ENCODE measurements around the gene DIP2C.
"Not testable (repeated sequence)": the region's sequence is repeated elsewhere in the genome, so short reads cannot be mapped to it uniquely, and the experiment has no call there.

The DIP2C gene

DNA sequence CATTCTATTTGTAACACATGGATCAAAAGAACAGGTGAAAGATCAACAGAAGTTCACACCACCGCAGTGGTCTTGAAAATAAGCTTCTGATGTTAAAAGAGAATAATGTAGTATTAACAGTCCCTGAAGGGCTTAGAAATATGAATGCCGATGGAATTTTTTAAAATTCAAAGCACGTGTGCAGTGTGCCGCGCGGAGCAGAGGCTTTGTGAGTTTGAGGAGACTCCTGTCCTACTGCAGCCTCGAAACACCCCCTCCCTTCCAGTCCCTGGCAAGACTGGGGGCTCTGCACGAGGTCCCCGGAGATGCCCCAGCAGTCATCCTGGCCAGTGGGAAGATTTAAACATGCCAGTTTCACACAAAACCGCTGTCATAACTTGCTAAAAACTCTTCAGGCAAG, 196.6 kb downstream of the DIP2C start:
- no peak for DNase-seq

DNA sequence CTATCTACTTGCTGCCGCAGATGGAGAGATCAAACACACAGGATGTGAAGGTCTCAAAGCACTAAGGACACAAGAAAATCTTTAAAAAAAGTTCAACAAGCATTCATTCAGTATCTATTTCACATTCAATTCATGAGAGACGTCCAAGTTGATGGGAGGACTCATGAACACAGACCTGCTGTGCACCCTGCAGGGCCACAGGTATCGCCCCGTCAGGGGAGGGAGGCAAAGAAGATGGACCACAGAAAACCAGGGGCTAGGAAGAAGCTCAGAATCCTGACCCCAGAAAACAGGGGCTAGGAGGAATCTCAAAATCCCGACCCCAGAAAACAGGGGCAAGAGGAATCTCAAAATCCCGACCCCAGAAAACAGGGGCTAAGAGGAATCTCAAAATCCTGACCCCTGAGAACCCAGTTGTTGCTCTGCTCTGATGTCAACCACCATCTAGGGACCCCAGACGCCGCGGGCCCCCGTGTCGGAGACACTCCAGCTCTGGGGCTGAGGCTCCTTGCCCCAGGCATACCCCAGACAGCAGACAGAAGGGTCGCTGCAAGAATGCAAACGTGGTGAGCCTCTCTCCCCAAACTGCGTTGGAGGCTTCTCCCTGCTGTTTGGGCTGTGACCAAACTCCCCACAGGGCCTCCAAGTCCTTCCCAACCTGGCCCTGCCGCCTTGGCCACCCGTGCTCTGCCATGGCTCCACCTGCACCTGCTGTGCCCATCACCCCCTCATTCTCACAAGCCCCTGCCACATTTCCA, 197.6 kb downstream of the DIP2C start:
- no peak for DNase-seq

DNA sequence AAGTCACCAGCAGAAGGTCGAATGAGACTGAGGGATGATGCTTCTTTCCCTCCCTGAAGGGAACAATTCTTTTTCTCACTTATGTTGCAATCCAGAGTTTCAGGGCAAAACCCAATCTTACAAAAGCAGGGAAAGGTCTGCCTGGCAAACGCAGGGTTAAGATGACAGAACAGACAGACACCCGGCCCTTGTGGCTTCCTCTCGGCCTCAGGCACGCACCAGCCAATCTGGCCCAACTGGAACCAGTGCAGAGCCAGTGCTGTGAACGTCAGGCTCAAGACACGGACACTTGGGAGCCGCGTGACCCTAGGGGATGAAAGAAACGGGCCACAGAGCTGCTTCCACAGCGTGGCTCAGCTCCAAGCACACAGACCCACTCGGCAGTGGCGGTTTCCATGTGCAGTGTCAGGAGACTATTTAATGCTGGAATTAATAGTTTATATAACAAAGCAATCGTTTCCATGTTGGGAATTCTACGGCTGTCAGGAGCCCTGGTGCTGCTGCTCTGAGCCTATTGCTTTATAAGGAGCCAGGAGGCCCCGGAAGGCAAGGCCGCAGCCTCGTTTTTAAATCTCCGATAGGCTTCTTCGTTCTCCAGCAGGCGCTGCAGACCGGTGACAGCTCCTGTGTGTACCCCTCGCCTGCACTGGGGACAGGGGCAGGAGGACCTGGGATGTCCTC, 198.4 kb downstream of the DIP2C start:
- DNase-seq, result peak; percentile 49

DNA sequence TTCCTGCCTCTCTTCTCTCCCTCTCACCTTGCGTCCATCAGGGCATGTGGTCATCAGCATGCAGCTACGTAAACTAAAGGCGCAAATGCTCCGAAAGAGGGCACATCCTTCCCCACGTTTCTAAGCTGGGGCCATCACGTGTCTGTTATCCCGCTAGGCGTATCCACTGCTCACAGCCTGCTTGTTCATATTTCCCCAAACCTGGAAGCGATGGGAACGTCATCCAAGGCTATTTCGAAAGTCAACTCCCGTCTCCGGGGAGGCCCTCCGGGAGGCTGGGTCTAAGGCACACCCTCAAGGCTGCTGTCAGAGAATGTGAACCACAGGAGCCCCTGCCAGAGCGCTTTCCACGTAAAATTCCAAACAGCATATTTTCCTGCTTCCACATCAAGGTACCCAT, 199.2 kb downstream of the DIP2C start:
- peak; percentile 67 for DNase-seq

DNA sequence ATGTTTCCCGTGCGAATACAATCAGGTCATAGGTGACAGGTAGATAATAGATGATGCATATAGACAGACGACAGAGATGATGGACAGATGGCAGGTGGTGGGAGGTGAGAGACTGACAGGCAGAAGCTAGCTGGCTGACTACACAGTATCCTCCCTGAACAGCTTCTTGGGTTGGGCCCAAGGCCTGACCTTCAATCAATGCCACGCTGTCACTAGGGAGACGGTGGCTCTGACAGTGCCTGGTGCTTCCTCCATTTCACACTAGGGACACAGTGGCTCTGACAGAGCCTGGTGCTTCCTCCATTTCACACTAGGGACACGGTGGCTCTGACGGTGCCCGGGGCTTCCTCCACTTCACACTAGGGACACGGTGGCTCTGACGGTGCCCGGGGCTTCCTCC, 200.1 kb downstream of the DIP2C start:
- DNase-seq, result no peak

DNA sequence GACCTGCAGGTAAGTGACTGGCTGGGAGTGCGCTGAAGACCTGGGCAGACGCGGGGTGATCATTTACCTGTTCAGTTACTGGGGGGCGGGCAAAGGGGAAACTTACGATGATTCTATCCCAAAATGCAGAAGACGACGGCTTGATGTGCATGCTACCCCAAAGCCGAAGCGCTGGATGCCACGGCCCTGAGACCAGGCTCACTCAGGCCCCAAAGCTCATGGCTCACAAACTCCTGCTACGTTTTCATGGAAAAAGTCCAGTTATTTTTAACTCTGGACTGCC, 200.6 kb downstream of the DIP2C start:
- DNase-seq, result no peak

DNA sequence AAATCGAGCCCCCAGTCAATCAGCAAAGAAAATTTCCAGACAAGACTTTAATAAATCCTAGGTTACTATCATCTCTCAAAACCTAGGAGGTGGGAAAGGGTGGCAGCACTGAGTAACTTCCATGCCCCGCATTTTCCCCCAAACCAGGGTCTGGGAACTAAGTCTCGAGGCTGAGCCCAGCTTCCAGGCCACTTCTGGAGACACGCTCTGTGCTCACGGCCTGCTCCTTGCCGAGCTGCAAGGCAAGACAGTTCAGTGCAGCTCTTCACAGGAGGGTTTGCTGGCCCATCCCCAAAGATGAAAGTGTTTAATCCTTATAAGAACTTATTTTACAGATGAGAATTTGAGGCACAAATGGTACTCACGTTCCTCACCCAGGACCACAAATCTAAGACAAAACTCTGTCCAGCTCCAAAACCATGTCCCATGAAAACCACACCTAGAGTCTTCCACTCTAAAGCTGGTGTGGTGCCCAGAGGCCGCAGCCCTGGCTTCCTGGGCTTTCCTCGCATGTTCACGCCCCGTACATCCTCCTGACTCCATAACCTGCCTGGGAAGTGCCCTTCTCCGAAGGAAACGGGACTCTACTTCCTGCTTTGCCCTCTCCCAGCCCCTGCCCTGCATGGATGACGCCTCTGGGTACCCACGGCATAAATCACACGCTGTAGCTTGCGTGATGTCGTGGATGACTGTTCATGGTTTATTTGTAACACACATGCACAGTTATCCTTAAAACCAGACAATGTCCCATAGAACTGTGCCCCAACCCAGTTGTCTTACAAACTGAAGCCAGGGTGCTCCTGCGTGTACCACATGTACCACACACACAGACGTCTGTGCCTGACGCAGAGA, 201.2 kb downstream of the DIP2C start:
- no peak for DNase-seq

DNA sequence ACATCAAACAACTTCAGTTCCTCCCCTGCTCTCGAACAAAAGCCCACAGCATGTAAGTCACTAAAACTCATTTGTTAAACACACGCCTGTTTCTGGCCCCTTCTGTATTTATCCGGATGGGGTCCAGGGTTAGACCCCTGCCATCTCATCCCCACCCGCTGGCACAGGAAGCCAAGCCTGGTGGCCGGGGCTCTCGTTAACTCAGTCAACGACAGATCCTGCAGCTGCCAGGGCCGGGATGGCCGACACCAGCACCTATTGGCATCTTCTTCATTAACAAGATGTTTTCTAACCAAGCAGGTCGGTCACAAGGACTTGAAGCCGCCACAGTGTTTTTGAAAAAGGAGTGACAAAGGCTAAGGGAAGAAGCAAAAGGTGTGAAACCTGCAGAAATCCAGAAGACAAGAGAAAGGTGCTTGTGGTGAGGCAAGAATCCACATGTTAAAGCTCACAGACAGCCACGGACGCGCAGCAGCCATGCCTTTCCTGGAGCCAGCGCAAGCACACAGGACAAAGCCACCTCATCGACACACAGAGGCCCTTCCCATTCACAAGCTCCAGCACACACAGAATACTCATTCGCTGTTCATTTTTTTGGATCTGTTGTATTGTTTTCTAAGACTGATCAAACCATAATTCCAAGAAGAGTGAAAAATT, 202.7 kb downstream of the DIP2C start:
- DNase-seq, result no peak

DNA sequence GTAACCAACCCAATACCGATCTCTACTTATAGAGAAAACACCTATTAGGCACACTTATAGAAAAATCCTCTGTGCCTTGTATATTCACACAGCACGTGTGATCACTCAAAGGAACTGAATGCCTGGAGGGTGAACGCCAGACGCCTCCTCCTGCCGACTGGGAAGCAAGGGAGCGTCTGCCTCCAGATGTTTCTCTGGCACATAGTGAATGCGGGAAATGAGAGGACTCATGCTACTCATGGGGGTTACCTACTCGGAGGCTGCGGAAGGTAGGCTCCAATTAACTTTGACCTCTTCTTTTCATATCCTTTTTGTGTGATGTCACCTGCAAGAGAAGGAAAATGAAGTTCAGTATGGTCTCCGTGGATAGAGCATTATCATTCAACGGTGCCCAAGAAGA, 203.3 kb downstream of the DIP2C start:
- peak; percentile 62 for DNase-seq

DNA sequence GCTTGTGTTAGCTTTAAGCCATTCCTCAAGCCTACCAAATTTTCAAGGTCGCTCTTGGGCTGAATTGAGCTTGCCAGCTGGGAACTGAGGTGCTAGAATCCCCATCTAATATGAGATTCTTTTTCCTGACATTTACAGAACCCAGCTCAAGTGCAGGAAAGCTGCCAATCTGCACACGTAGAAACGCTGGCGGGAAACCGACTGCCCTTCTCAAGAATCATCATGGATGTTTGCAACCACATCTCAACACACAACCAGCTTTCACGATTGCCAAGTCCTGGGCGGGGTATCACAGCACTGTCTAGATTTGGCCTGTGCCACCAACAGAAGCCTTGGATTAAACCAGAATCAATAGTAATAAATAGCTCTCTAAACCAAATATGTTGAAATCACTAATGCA, 203.7 kb downstream of the DIP2C start:
- DNase-seq, result no peak

DNA sequence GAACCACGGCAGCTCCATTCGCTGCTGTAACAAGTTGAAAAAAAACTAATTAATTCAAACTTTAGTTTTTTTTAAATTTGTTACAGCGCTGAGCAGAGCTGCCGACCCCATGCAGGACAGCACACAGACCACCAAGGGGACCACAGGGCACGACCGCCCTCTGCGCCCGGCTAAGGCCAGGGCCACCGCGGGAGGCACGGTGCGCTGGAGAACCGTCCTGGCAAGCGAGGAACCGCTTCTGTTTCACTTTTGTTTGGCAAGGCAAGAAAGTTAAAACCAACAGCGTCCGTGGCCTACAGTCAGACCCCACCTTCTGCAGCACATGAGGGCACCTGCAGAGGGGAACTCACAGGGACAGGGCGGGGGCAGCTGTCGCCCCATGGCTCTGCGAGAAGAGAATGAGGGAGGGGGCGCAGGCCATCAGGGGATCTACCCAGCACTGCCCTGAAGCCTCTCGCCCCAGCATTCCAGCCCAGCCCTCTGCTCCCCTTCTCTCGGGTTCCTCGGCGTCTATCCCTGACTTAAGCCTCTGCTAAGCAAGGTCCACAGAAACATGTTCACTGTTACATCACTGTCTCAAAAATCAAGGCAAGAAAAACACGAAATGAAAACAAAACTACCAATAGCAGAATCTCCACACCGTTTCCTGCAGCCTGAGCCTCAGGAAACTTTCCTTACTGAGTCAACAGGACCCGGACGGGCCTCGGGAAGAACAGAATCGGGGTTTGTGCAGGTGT, 204.4 kb downstream of the DIP2C start:
- DNase-seq, result no peak

DNA sequence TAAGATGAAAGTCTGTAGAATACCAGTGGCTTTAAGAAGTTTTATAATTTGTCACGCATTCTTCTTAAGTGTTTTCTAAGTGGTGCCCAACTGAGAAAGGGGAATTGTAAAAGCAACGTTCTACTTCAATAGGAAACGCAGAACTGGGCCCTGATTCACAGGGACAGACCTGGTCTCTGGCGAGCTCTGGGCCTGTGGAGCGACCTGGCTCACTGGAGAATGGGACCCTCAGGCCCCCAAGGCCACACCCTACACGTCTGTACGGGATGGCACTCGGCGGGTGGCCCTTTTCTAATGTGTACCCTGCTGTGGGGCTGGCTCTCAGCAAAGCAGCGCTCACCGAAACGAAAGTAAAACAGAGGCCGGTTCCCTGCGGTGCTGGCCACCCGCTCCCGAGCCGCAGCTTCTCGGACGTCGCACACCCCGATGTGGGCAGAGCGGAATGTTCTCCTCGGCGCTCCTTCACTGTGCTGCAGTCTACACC, 205.0 kb downstream of the DIP2C start:
- DNase-seq, result peak; percentile 43

DNA sequence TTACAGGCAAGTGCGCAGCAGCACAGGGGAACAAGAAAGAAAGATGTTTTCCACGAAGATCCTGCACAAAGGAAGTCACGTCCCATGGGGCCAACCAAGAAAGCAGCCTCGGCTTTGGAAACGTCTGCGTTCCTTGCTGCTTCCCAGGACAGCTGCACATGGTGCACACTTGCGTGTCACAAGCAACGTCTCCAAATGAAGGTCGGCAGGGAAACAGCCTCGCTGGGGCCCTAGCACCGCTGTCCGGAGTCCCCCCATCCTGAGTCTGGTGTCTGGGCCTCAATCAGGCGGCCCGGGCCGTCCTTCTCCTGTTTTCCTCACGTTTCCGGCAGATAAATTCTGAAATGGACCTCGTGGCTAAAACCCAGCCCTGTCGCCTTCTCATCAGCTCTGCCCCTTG, 206.2 kb downstream of the DIP2C start:
- DNase-seq, result no peak

DNA sequence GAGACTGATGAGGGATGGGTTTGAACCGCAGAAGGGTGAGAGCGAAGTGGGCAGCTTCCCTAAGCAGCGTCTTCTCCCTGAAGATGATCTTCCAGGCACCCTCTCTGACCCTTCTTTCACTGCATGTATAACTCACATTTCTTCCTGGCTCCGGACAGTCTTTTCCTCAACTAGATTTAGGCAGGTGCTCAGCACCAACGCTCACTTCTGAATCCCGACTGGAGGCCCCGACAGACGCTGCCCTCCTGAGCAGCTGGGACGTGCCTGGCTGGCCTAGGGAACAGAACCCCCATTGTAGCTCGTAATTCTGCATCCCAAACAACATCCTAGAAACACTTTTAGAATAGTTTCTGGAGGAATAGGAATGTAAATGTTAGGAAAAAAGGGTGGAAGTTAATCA, 206.6 kb downstream of the DIP2C start:
- DNase-seq, result no peak

DNA sequence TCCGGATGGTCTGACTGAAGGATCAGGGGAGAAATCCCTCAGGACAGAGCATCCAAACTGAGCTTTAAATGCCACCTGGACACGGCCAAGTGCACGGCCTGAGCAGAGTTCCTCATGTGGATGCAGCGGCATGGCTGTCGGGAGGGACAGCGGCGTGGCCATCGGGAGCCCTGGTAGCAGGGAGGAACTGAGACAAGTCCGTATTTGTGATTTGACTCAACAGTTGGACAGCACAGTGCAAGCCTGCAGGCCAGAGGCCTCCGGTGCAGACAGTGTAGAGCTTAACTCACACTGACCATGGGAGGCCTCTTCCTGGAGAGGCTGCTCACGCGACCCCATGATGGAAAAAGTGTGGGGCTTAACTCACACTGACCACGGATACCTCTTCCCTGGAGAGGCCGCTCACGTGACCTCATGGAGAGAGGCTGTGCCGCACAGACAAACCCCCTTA, 207.4 kb downstream of the DIP2C start:
- no peak for DNase-seq

DNA sequence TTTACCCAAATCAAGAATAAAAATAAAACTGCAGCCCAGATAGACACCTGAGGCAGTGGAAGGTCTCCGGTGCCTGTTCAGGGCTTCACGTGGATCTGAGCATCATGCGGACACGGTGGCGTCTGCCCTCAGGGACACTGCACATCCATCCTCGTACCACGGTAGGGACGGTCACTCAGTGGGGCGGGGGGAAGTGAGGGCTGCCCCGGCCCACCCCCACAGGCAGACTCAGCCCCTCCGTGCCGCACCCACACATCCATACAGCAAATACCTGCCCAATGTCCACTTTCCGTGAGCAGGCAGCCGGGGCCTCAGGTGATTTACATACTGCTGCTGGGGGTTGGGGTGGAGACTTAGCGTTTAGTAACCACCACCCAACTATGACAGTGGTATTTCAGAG, 207.8 kb downstream of the DIP2C start:
- no peak for DNase-seq

DNA sequence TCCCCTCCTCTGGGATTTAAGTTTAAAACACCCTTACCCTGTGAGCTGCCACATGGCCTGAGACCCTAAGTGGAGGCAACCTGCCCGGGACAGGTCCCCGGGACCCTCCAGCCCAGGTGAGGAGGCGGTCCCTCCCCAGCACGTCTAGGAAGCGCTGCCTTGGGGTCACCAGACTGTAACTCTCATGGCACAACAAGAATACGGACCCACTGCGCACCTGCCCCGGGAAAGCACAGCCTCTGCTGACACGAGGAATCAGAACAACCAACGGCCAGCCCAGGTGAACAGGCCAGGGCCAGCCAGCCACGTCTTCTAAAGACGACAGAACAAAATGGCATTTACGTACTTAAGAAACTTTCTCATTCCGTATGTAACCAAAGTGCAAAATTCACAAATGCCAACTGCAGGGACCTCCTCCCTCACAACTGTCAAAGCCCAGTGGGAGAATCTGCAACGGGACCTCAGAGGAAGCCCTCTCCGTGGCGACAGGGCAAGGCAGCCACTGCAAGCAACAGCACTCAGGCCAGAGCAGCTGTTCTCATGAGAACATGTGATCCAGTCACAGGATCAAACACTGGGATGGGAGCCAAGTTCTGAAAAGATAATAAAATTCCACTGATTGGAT, 208.4 kb downstream of the DIP2C start:
- DNase-seq, result no peak

DNA sequence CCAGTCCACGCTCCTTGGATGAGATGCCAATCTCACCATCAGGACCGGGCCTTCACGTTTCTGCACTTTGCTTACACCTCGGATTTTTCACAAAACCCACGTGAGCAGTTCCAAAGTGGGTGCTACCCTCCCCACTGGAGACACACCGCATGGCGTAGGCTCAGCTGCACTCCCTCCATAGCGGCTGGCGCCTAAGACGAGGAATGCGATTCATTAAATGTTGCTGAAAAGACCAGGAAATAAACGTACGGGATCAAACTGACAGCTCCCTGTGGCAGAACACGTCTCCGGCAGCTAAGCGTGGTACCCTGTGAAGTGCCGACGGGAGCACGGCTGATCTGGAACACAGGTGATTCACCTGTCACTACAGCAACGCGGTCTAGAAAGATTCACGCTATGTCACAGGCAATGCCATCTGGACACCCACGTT, 209.0 kb downstream of the DIP2C start:
- DNase-seq, result no peak

DNA sequence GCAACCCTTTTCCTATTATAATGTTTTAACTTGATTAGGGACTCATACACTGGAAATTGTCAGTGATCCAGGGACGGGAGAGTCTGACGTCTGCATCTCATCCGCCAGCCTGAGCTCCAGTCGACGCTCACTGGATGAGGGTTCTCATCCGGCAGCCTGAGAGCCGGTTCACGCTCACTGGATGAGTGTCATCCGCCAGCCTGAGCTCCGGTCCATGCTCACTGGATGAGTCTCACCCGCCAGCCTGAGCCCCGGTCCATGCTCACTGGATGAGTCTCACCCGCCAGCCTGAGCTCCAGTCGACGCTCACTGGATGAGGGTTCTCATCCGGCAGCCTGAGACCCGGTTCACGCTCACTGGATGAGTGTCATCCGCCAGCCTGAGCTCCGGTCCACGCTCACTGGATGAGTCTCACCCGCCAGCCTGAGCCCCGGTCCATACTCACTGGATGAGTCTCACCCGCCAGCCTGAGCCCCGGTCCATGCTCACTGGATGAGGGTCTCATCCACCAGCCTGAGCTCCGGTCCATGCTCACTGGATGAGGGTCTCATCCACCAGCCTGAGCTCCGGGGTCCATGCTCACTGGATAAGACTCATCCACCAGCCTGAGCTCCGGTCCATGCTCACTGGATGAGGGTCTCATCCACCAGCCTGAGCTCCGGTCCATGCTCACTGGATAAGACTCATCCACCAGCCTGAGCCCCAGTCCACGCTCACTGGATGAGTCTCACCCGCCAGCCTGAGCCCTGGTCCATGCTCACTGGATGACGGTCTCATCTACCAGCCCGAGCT, 209.6 kb downstream of the DIP2C start:
- not testable (repeated sequence) for DNase-seq

DNA sequence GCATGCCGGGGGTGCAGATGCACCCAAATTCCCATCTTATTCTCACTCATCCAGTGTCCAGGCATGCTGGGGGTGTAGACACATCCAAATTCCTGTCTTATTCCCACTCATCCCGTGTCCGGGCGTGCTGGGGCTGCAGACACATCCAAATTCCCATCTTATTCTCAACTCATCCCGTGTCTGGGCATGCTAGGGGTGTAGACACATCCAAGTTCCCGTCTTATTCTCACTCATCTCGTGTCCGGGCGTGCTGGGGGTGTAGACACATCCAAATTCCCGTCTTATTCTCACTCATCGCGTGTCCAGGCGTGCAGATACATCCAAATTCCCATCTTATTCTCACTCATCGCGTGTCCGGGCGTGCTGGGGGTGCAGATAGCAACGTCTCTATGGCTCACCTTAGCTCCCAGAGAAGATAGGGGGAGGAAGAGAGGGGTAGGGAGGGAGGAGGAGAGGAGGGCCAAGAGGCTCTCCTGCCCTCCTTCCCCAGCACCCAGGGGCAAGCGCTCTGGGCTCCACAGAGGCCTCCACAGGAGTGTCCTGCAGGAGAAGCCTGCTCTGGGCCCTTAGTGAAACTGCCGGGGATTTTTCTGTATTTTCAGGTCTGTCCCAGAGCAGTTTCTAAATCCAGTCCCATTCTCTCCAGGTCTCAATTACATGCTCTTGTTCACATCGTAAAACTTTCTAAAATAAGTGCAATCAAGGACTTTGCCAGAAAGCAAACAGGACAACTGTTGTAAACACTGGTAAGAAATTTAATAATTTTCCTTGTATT, 210.8 kb downstream of the DIP2C start:
- DNase-seq, result no peak

All from fibroblast of skin of abdomen (primary cell).